Spleen (tissue), 11 donors: ENCODE results near the gene RPA3. TPM values are rescaled to one million over a fixed set of nuclear protein-coding genes. Genes with fewer than 3 reads are reported as not detected.

Experiments
- DNase-seq: peaks from one replicate; pipeline ENCODE4 v3.0.0-alpha.2; 2020
- H3K27ac ChIP-seq, 8 donors: fragments of 200-600 bp; sonication (generic) in 7 of 8; 1 replicate in 4 of 8; 2 replicates in 4 of 8; pipeline versions ENCODE4 v1.5.0 to v1.8.0; 2016 to 2021; ENCODE audit warnings: inconsistent platforms in 4 of 8, mild to moderate bottlenecking in 4 of 8, moderate library complexity in 1 of 8
- H3K27me3 ChIP-seq, 7 donors: fragments of 200-600 bp; sonication (generic) in 6 of 7; replicated peaks in 1 of 7; 1 replicate in 4 of 7; 2 replicates in 3 of 7; pipeline versions ENCODE4 v1.5.0 to v1.8.0; 2016 to 2021; ENCODE audit warnings: inconsistent platforms in 3 of 7, mild to moderate bottlenecking in 1 of 7
- H3K36me3 ChIP-seq, 6 donors: fragments of 200-600 bp; sonication (generic) in 5 of 6; 1 replicate in 4 of 6; 2 replicates in 2 of 6; pipeline versions ENCODE4 v1.5.0 to v1.8.0; 2016 to 2021; ENCODE audit warnings: inconsistent platforms in 2 of 6
- H3K4me1 ChIP-seq, 6 donors: fragments of 200-600 bp; sonication (generic) in 5 of 6; 1 replicate in 3 of 6; 2 replicates in 3 of 6; pipeline versions ENCODE4 v1.5.0 to v1.8.0; 2016 to 2021; ENCODE audit warnings: inconsistent platforms in 3 of 6
- H3K4me3 ChIP-seq, 8 donors: fragments of 200-600 bp; sonication (generic) in 7 of 8; 1 replicate in 4 of 8; 2 replicates in 4 of 8; pipeline versions ENCODE4 v1.5.0 to v1.8.0; 2016 to 2021; ENCODE audit warnings: inconsistent platforms in 4 of 8, mild to moderate bottlenecking in 4 of 8, moderate library complexity in 2 of 8
- H3K9me3 ChIP-seq, 8 donors: fragments of 200-600 bp; sonication (generic) in 7 of 8; 1 replicate in 4 of 8; 2 replicates in 4 of 8; pipeline versions ENCODE4 v1.5.0 to v1.8.0; 2016 to 2021; ENCODE audit warnings: inconsistent platforms in 4 of 8
- POLR2A ChIP-seq, 3 donors: fragments of 450-650 bp; IDR thresholded peaks; one replicate each; pipeline ENCODE4 v1.5.1; 2017; ENCODE audit warnings: antibody characterized with exemption in 3 of 3, mild to moderate bottlenecking in 1 of 3
- POLR2AphosphoS5 ChIP-seq, 3 donors: sonication (generic); formaldehyde crosslinking; IDR thresholded peaks; one replicate each; pipeline ENCODE4 v1.5.1; 2017; ENCODE audit warnings: antibody characterized with exemption in 3 of 3
- WGBS, 5 donors: extraction: QIAGEN DNeasy Blood & Tissue Kit in 3 of 5; methylation state at CpG; one replicate each; pipeline versions ENCODE4 v1.1.5 to v1.1.7; 2013 to 2018; 5-methylcytosine and 5-hydroxymethylcytosine counted together
- intact Hi-C: fragments of 100-400 bp; cut with DNase I; formaldehyde crosslinking; loops from one replicate; pipeline ENCODE4 v1.15.0; 2023; ENCODE audit warnings: low total_unique reads
- polyA plus RNA-seq, 3 donors: library from polyadenylated mRNA; stranded (reverse); fragments of 200-250 nt; gene quantifications; one replicate each; pipeline ENCODE4 v1.2.1, GENCODE V29; 2013
- total RNA-seq, 7 donors: library from RNA; depleted of rRNA in 3 of 7; stranded (reverse); fragments of >200 nt in 3 of 7; fragmentation: NEBNext Ultra II Directional in 4 of 7; extraction: Animal tissue kit (Norgen Biotek cat#: 25700) in 4 of 7; gene quantifications; one replicate each; pipeline versions ENCODE4 v1.1.0 to v1.2.1, GENCODE V29; 2016 to 2021
- TF ChIP-seq, protein P1 (sequence below), 11 experiments: fragments of 200-600 bp in 7 of 11; fragments of 450-650 bp in 4 of 11; sonication (generic) in 4 of 11; IDR thresholded peaks in 8 of 11; conservative IDR thresholded peaks in 3 of 11; 1 replicate in 7 of 11; 2 replicates in 4 of 11; pipeline versions ENCODE4 v1.4.0 to v1.8.0; 2016 to 2021; ENCODE audit warnings: antibody characterized with exemption in 11 of 11, inconsistent platforms in 4 of 11, mild to moderate bottlenecking in 1 of 11
- donor health status: healthy with polysubstance abuse.
- donor health status: DM: no; HTN: no; CAD: no; lungs with moderate emphysema.
- donor health status: DM: no; HTN: no; CAD: no.
- donor health status: Bipolar disorder and iron deficiency.
- donor health status: healthy.
- donor health status: DM: no; HTN: no; CAD: no.
- donor health status: DM: yes; HTN: yes; CAD: no.

The RPA3 gene
- total and polyA plus RNA-seq, 10 donors, result 18.0 to 41.8 (median 28.2) TPM

GRCh38 chr7:7761974-7762779 lies 43.8 kb upstream of the RPA3 start:
- intact Hi-C loops, result loop anchor here (10.0 kb wide), 2 partner anchors 63 to 453 kb away; no protein-coding TSS in a partner anchor

DNA sequence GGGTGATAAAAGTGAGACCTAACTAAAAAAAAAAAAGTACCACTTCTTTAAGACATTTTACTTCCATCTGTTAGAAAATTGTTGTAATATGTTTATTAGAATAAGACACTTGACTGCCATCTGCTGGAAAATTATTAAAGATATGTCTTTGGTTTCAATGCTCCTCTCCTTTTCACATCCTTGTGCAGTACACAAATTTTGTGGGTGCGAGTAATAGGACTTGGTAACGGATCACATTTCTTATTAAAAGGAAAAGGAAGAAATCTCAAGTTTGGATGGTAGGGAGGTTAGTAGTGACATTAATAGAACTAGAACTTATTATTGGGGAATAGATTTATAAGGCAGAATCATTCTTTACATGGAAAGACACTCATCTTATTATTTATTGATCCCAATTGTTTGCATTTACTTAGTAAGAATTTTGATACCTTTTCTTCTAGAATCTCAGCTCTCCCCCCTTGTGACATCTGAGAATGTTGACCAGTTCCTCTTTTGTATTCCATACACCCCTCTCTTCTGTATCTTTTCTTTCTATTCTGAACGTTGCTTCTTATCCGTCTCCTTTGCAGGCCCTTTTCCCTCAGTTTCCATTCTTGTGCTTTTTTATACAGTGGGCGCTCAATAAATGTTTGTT lies 43.0 kb upstream of the RPA3 start:
- Histone ChIP-seq H3K4me3 (peak overlapping the region; percentile 29 to 63 (median 42)), H3K4me1 (peaks cover 6 to 52% (median 30%) of the 10 kb centered on the region in 6 donors), H3K36me3 (no peaks in the 10 kb centered on the region), H3K27me3 (no peaks in the 10 kb centered on the region), H3K27ac (peak overlapping the region; percentile 37 to 87 (median 82)), H3K9me3 (no peaks in the 10 kb centered on the region)
- intact Hi-C loops, result loop anchor here (10.0 kb wide), 2 partner anchors 63 to 453 kb away; no protein-coding TSS in a partner anchor
- TF ChIP-seq, protein P1, sequence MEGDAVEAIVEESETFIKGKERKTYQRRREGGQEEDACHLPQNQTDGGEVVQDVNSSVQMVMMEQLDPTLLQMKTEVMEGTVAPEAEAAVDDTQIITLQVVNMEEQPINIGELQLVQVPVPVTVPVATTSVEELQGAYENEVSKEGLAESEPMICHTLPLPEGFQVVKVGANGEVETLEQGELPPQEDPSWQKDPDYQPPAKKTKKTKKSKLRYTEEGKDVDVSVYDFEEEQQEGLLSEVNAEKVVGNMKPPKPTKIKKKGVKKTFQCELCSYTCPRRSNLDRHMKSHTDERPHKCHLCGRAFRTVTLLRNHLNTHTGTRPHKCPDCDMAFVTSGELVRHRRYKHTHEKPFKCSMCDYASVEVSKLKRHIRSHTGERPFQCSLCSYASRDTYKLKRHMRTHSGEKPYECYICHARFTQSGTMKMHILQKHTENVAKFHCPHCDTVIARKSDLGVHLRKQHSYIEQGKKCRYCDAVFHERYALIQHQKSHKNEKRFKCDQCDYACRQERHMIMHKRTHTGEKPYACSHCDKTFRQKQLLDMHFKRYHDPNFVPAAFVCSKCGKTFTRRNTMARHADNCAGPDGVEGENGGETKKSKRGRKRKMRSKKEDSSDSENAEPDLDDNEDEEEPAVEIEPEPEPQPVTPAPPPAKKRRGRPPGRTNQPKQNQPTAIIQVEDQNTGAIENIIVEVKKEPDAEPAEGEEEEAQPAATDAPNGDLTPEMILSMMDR (IDR thresholded peaks at IDR 0.05 in 8 of 11, conservative IDR thresholded peaks at IDR 0.05 in 3 of 11), result peak in 10 of 11 experiments; percentile 13 to 65 (median 48)
- no peak for TF ChIP-seq POLR2AphosphoS5 (IDR thresholded peaks at IDR 0.05)
- WGBS, 5 donors, result 23 to 43% (median 26%) methylated on average over 5 of the region's 5 CpGs
- no peak for DNase-seq

More at GRCh38 chr7:7761974-7762779, 43.8 kb upstream of the RPA3 start:
- H3K4me1 ChIP-seq, result peaks cover 6 to 52% (median 30%) of the 10 kb centered on the region in 6 donors
- peak overlapping the region; percentile 29 to 63 (median 42) for H3K4me3 ChIP-seq
- no peaks in the 10 kb centered on the region for H3K36me3 ChIP-seq
- 8 to 14% (median 10%) methylated on average over 9 of the region's 9 CpGs for WGBS, 5 donors
- TF ChIP-seq, protein P1 (IDR thresholded peaks at IDR 0.05 in 8 of 11, conservative IDR thresholded peaks at IDR 0.05 in 3 of 11), result no peak
- TF ChIP-seq POLR2A (IDR thresholded peaks at IDR 0.05) (no peak), POLR2AphosphoS5 (IDR thresholded peaks at IDR 0.05) (no peak)
- H3K9me3 ChIP-seq, result no peaks in the 10 kb centered on the region
- H3K27ac ChIP-seq, result peak overlapping the region; percentile 37 to 87 (median 82)
- H3K27me3 ChIP-seq, result no peaks in the 10 kb centered on the region
- no peak for DNase-seq

DNA sequence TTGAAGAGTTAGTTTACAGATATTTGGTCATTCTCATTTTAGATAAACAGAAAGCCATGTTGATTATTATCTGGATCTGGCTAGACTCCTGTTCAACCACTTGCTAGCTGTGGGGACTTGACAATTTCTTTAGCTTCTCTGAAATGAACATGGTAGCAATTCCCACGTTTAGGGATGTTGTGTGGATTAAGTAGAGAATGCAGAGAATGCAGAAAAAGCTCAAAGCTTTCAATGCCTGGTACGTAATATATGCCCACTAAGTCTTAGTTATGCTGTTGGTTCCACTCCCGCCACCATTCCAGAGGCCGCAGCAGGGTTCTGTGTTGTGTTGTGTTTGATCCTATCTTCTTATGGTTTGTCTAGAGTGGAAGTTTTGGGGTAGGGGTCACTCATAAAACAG lies 39.2 kb upstream of the RPA3 start:
- TF ChIP-seq POLR2A (IDR thresholded peaks at IDR 0.05) (no peak), POLR2AphosphoS5 (IDR thresholded peaks at IDR 0.05) (no peak)
- TF ChIP-seq, protein P1 (IDR thresholded peaks at IDR 0.05 in 8 of 11, conservative IDR thresholded peaks at IDR 0.05 in 3 of 11), result no peak
- Histone ChIP-seq H3K9me3 (no peaks in the 10 kb centered on the region), H3K36me3 (no peaks in the 10 kb centered on the region), H3K27ac (no peak overlapping the region), H3K4me3 (no peak overlapping the region), H3K4me1 (peaks cover 6 to 22% (median 19%) of the 10 kb centered on the region in 6 donors), H3K27me3 (no peaks in the 10 kb centered on the region)
- no peak for DNase-seq
- WGBS, 5 donors, result 78 to 96% (median 93%) methylated on average over 4 of the region's 4 CpGs
- intact Hi-C loops, result no loop called here

GRCh38 chr7:7756577-7756976 lies 38.2 kb upstream of the RPA3 start:
- WGBS, 5 donors, result 65 to 86% (median 79%) methylated on average over 3 of the region's 3 CpGs
- H3K27me3 ChIP-seq, result no peaks in the 10 kb centered on the region
- intact Hi-C loops, result no loop called here

More at GRCh38 chr7:7756577-7756976, 38.2 kb upstream of the RPA3 start:
- no peak for DNase-seq
- H3K36me3 ChIP-seq, result no peaks in the 10 kb centered on the region
- TF ChIP-seq, protein P1 (IDR thresholded peaks at IDR 0.05 in 8 of 11, conservative IDR thresholded peaks at IDR 0.05 in 3 of 11), result no peak
- TF ChIP-seq POLR2AphosphoS5 (IDR thresholded peaks at IDR 0.05) (no peak), POLR2A (IDR thresholded peaks at IDR 0.05) (no peak)
- no peak overlapping the region for H3K4me3 ChIP-seq
- peaks cover 4 to 13% (median 11%) of the 10 kb centered on the region in 6 donors for H3K4me1 ChIP-seq
- H3K9me3 ChIP-seq, result no peaks in the 10 kb centered on the region
- H3K27ac ChIP-seq, result no peak overlapping the region
